Stimulated activated naive CD4-positive, alpha-beta T cell (primary cell): Measurements from ENCODE around the gene ETV7.

Experiments
- DNase-seq, 6 experiments: peaks; one replicate each; lab custom pipeline; 2025; lab: John Stamatoyannopoulos, UW

ETV7 gene

GRCh38 chr6:36383606-36384005 lies 3.9 kb downstream of the ETV7 start:
- no peak for DNase-seq

GRCh38 chr6:36382976-36383375 lies 4.5 kb downstream of the ETV7 start:
- no peak for DNase-seq

GRCh38 chr6:36381502-36382389 lies 5.7 kb downstream of the ETV7 start:
- DNase-seq, result no peak

- DNase-seq, result no peak
These were observed 7.3 kb downstream of the ETV7 start for GRCh38 chr6:36380166-36380565.

- no peak for DNase-seq
These were observed 8.5 kb downstream of the ETV7 start for GRCh38 chr6:36378936-36379335.

GRCh38 chr6:36378243-36378920 lies 9.1 kb downstream of the ETV7 start:
- DNase-seq, result no peak

GRCh38 chr6:36377594-36377993 lies 9.9 kb downstream of the ETV7 start:
- DNase-seq, result no peak

- no peak for DNase-seq
These were observed 10.7 kb downstream of the ETV7 start for GRCh38 chr6:36376742-36377141.

GRCh38 chr6:36376183-36376582 lies 11.3 kb downstream of the ETV7 start:
- DNase-seq, result no peak

GRCh38 chr6:36375644-36376155 lies 11.8 kb downstream of the ETV7 start:
- DNase-seq, result no peak

GRCh38 chr6:36374972-36375371 lies 12.5 kb downstream of the ETV7 start:
- DNase-seq, result no peak

GRCh38 chr6:36374194-36374593 lies 13.3 kb downstream of the ETV7 start:
- no peak for DNase-seq

- no peak for DNase-seq
These were observed 14.0 kb downstream of the ETV7 start for GRCh38 chr6:36373368-36374019.

- no peak for DNase-seq
These were observed 15.4 kb downstream of the ETV7 start for GRCh38 chr6:36372088-36372487.

- no peak for DNase-seq
These were observed 16.3 kb downstream of the ETV7 start for GRCh38 chr6:36371211-36371610.

GRCh38 chr6:36370638-36371037 lies 16.8 kb downstream of the ETV7 start:
- no peak for DNase-seq

- no peak for DNase-seq
These were observed 18.3 kb downstream of the ETV7 start for GRCh38 chr6:36368921-36369865.

- DNase-seq, result no peak
These were observed 19.0 kb downstream of the ETV7 start for GRCh38 chr6:36368421-36368820.

- DNase-seq, result no peak
These were observed 19.7 kb downstream of the ETV7 start for GRCh38 chr6:36367743-36368142.

GRCh38 chr6:36364669-36365479 lies 22.6 kb downstream of the ETV7 start:
- DNase-seq, result no peak
